KMS-11 (cell line): ENCODE results near the gene FCN1.

ENCODE experiments used
- H2AFZ ChIP-seq: fragments of 200-600 bp; sonication (generic); 2 replicates; pipeline ENCODE4 v1.6.1; 2016; ENCODE audit warnings: antibody characterized with exemption, mixed run types, low read depth
- H3K27ac ChIP-seq: fragments of 200-600 bp; sonication (generic); 2 replicates; pipeline ENCODE4 v1.6.1; 2016; ENCODE audit warnings: mild to moderate bottlenecking, mixed run types
- H3K27me3 ChIP-seq: fragments of 200-600 bp; sonication (generic); 2 replicates; pipeline ENCODE4 v1.6.1; 2017; ENCODE audit warnings: mild to moderate bottlenecking, low read depth, mixed run types, moderate library complexity; ENCODE audit not compliant: insufficient read depth
- H3K36me3 ChIP-seq: fragments of 200-600 bp; sonication (generic); 2 replicates; pipeline ENCODE4 v1.6.1; 2017; ENCODE audit warnings: mild to moderate bottlenecking, mixed run types; ENCODE audit not compliant: insufficient read depth
- H3K4me1 ChIP-seq: fragments of 200-600 bp; sonication (generic); 2 replicates; pipeline ENCODE4 v1.6.1; 2016; ENCODE audit warnings: mild to moderate bottlenecking, low read depth, mixed run types; ENCODE audit not compliant: poor library complexity, severe bottlenecking
- H3K4me2 ChIP-seq: fragments of 200-600 bp; sonication (generic); 2 replicates; pipeline ENCODE4 v1.7.0; 2016; ENCODE audit warnings: mild to moderate bottlenecking, mixed run types
- H3K4me3 ChIP-seq: fragments of 200-600 bp; sonication (generic); IDR thresholded peaks from 2 replicates; pipeline ENCODE4 v1.6.1; 2017; ENCODE audit warnings: low read depth, low read length, mixed read lengths; ENCODE audit not compliant: insufficient read depth
- H3K79me2 ChIP-seq: fragments of 200-600 bp; sonication (generic); 2 replicates; pipeline ENCODE4 v1.6.1; 2016; ENCODE audit warnings: low read depth, mixed run types; ENCODE audit not compliant: insufficient read depth
- H3K9ac ChIP-seq: fragments of 200-600 bp; sonication (generic); 2 replicates; pipeline ENCODE4 v1.6.1; 2016; ENCODE audit warnings: mild to moderate bottlenecking, mixed run types
- H4K20me1 ChIP-seq: fragments of 200-600 bp; sonication (generic); 2 replicates; pipeline ENCODE4 v1.6.1; 2016; ENCODE audit warnings: mild to moderate bottlenecking, mixed run types; ENCODE audit not compliant: insufficient read depth
- CTCF ChIP-seq: fragments of 200-600 bp; sonication (generic); conservative IDR thresholded peaks from 2 replicates; pipeline ENCODE4 v1.6.1; 2017; ENCODE audit warnings: low read depth, mild to moderate bottlenecking, antibody characterized with exemption, low read length, moderate library complexity, mixed read lengths

Gene FCN1

DNA sequence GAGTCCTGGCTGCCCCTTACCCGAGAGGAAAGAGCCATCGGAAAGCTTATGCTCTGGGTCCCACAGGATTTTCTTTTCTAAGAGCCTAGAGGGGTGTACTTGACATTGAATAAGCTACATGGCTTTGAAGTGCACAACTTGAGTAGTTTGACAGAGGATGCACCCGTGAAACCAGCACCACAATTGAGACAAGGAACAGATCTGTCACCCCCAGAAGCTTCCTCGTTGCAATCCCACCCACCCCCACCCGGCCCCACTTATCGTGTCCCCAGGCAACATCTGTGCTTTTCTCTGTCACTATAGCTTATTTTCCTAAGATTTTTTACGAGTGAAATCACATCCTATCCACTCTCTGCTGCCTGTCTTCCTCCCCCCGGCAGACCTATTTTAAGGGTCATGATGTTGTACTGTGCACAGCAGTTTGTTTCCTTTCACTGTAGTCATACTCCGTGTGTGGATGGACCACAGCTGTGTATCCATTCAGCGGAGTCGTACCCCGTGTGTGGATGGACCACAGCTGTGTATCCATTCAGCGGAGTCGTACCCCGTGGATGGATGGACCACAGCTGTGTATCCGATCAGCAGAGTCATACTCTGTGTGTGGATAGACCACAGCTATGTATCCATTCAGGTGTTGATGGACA lies 45.9 kb downstream of the FCN1 start:
- Histone ChIP-seq H3K27me3 (peaks cover 24% of the 10 kb centered on the region; the same call in 1 of the 2 replicates), H3K4me1 (no peaks in the 10 kb centered on the region), H3K9ac (no peak overlapping the region), H3K36me3 (no peaks in the 10 kb centered on the region), H2AFZ (no peak overlapping the region), H3K79me2 (no peaks in the 10 kb centered on the region), H4K20me1 (no peaks in the 10 kb centered on the region), H3K27ac (no peak overlapping the region), H3K4me3 (no peak overlapping the region), H3K4me2 (no peak overlapping the region)
- no peak for TF ChIP-seq CTCF

DNA sequence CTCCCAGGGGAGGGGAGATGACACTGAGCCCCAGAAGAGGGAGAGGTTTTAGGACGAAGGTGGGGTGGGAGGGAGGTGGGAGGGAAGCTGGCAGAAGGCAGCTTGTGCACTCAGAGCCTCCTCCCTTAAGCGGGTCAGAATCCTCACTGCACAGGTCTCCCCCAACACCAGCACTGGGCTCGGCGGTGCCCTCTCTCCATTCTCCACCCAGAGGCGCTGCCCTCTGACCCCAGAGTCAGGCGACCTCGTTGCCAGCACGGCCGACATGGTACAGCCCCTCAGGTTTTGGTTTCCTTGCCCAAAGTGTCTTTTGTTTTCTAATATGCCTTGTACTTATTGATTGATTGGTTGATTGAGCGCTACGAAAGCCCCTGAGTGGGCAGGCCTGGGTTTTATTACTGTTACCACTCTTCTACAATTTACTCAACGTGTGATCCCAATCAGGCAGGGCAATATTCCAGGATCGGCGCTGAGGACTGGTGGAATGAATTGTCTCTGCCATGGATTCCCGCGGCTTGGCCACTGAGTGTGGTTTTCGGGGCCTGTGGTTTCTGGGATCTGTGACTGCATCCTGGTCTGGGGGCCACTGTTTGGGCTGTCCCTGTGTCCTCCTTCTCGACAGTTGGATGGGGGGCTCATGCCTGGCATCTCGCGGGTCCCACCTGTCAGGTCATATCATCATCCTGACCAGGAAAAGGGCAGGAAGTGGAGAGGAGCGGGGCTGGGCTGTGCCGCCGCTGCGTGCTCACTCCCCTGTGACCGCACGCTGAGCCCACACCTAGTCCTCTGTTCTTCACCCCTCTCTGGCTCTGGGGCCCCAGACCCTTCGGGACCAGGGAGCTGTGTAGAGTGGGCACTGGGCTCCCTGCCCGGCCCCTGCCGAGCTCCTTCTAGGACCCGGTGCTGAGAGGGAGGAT lies 46.7 kb downstream of the FCN1 start:
- Histone ChIP-seq H3K4me1 (no peaks in the 10 kb centered on the region), H3K27me3 (peaks cover 24% of the 10 kb centered on the region; the same call in 1 of the 2 replicates), H3K79me2 (no peaks in the 10 kb centered on the region), H3K36me3 (no peaks in the 10 kb centered on the region), H2AFZ (no peak overlapping the region), H3K4me2 (no peak overlapping the region), H3K9ac (no peak overlapping the region), H4K20me1 (no peaks in the 10 kb centered on the region), H3K4me3 (no peak overlapping the region), H3K27ac (no peak overlapping the region)
- no peak for TF ChIP-seq CTCF

DNA sequence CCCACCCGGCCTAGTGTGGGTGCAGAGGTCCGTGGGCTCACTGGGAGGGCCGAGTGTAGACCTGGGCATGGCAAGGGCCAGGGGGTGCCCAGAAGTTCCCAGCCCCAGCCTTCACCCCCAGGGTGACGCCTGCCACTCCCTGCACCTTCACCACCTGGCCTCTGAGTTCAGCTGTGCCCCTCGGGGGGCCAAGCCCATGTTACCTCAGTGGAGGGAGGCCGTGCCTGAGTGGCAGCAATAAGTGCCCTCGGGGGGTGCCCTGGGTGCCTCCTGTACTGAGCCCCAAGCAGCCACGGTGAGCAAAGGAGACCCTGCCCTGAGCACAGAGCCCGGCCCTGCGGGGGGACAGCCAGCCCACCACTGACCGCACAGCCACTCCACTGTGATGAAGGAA lies 47.4 kb downstream of the FCN1 start:
- no peak overlapping the region for H3K9ac ChIP-seq
- H3K36me3 ChIP-seq, result no peaks in the 10 kb centered on the region
- no peak for TF ChIP-seq CTCF
- no peak overlapping the region for H3K4me3 ChIP-seq
- no peak overlapping the region for H3K4me2 ChIP-seq
- peaks cover 24% of the 10 kb centered on the region; the same call in 1 of the 2 replicates for H3K27me3 ChIP-seq
- H3K79me2 ChIP-seq, result no peaks in the 10 kb centered on the region
- no peak overlapping the region for H2AFZ ChIP-seq
- no peaks in the 10 kb centered on the region for H4K20me1 ChIP-seq
- H3K27ac ChIP-seq, result no peak overlapping the region
- no peaks in the 10 kb centered on the region for H3K4me1 ChIP-seq

GRCh38 chr9:134869554-134870300 lies 48.0 kb downstream of the FCN1 start:
- Histone ChIP-seq H2AFZ (no peak overlapping the region), H3K27me3 (peaks cover 24% of the 10 kb centered on the region; the same call in 1 of the 2 replicates), H3K9ac (no peak overlapping the region), H3K36me3 (no peaks in the 10 kb centered on the region), H3K4me2 (no peak overlapping the region), H3K27ac (no peak overlapping the region), H3K4me3 (no peak overlapping the region), H3K4me1 (no peaks in the 10 kb centered on the region), H3K79me2 (no peaks in the 10 kb centered on the region), H4K20me1 (no peaks in the 10 kb centered on the region)
- TF ChIP-seq CTCF, result no peak
